ENCODE data around the gene APOBEC3B. TPM values are rescaled to one million over a fixed set of nuclear protein-coding genes. Genes with fewer than 3 reads are reported as not detected.
"Not testable (repeated sequence)": the region's sequence is repeated elsewhere in the genome, so short reads cannot be mapped to it uniquely, and the experiment has no call there.

The APOBEC3B gene
- 1 to 10 TPM; 5.9 to 8.4 (median 7.6) TPM for polyA plus RNA-seq (ENCODE audit: insufficient read length in 4 of 4)

GRCh38 chr22:38981992-38982927 lies at the start of gene APOBEC3B:
APOBEC3B (plus strand) TSS chr22:38982347; CDS start chr22:38982454, 107 bp downstream.
- peak; percentile 71 to 84 (median 76) for DNase-seq (ENCODE audit: low read depth in 4 of 4, low spot score in 3 of 4)

- DNase-seq (ENCODE audit: low read depth in 4 of 4, low spot score in 3 of 4): no peak
Observed at GRCh38 chr22:38935023-38935422, 47.1 kb upstream of the APOBEC3B start.

- DNase-seq (ENCODE audit: low read depth in 4 of 4, low spot score in 3 of 4): no peak
Observed at GRCh38 chr22:38935616-38936015, 46.5 kb upstream of the APOBEC3B start.

- no peak for DNase-seq (ENCODE audit: low read depth in 4 of 4, low spot score in 3 of 4)
Observed at GRCh38 chr22:38936562-38936961, 45.6 kb upstream of the APOBEC3B start.

- DNase-seq (ENCODE audit: low read depth in 4 of 4, low spot score in 3 of 4): no peak
Observed at GRCh38 chr22:38937036-38937435, 45.1 kb upstream of the APOBEC3B start.

- DNase-seq (ENCODE audit: low read depth in 4 of 4, low spot score in 3 of 4): no peak
Observed at GRCh38 chr22:38937541-38937940, 44.6 kb upstream of the APOBEC3B start.

- DNase-seq (ENCODE audit: low read depth in 4 of 4, low spot score in 3 of 4): no peak
Observed at GRCh38 chr22:38938221-38938620, 43.9 kb upstream of the APOBEC3B start.

GRCh38 chr22:38938925-38939324 lies 43.2 kb upstream of the APOBEC3B start:
- no peak for DNase-seq (ENCODE audit: low read depth in 4 of 4, low spot score in 3 of 4)

GRCh38 chr22:38940811-38941384 lies 41.2 kb upstream of the APOBEC3B start:
- no peak for DNase-seq (ENCODE audit: low read depth in 4 of 4, low spot score in 3 of 4)

- no peak for DNase-seq (ENCODE audit: low read depth in 4 of 4, low spot score in 3 of 4)
Observed at GRCh38 chr22:38941488-38941987, 40.6 kb upstream of the APOBEC3B start.

- DNase-seq (ENCODE audit: low read depth in 4 of 4, low spot score in 3 of 4): no peak
Observed at GRCh38 chr22:38942702-38943101, 39.4 kb upstream of the APOBEC3B start.

- no peak for DNase-seq (ENCODE audit: low read depth in 4 of 4, low spot score in 3 of 4)
Observed at GRCh38 chr22:38943201-38943600, 38.9 kb upstream of the APOBEC3B start.

GRCh38 chr22:38943882-38944281 lies 38.3 kb upstream of the APOBEC3B start:
- DNase-seq (ENCODE audit: low read depth in 4 of 4, low spot score in 3 of 4): no peak

- no peak for DNase-seq (ENCODE audit: low read depth in 4 of 4, low spot score in 3 of 4)
Observed at GRCh38 chr22:38944653-38945052, 37.5 kb upstream of the APOBEC3B start.

- not testable (repeated sequence) for DNase-seq (ENCODE audit: low read depth in 4 of 4, low spot score in 3 of 4)
Observed at GRCh38 chr22:38945706-38946338, 36.3 kb upstream of the APOBEC3B start.

- no peak for DNase-seq (ENCODE audit: low read depth in 4 of 4, low spot score in 3 of 4)
Observed at GRCh38 chr22:38946771-38947170, 35.4 kb upstream of the APOBEC3B start.

GRCh38 chr22:38947321-38948140 lies 34.6 kb upstream of the APOBEC3B start:
- no peak for DNase-seq (ENCODE audit: low read depth in 4 of 4, low spot score in 3 of 4)

GRCh38 chr22:38948181-38948940 lies 33.8 kb upstream of the APOBEC3B start:
- DNase-seq (ENCODE audit: low read depth in 4 of 4, low spot score in 3 of 4): no peak

- DNase-seq (ENCODE audit: low read depth in 4 of 4, low spot score in 3 of 4): no peak
Observed at GRCh38 chr22:38949889-38950405, 32.2 kb upstream of the APOBEC3B start.

Data from right renal pelvis (tissue), 4 donors.